ENCODE measurements around the gene AP5S1.

GRCh38 chr20:3847429-3847940 lies 27.1 kb downstream of the AP5S1 start:
- TF ChIP-seq CTCF (IDR thresholded peaks at IDR 0.05) (no peak), POLR2A (IDR thresholded peaks at IDR 0.05) (no peak)

All from body of pancreas (tissue), 4 donors.